PFSK-1 (cell line): ENCODE measurements around the gene CHD3.

ENCODE experiments used
- FOXP2 ChIP-seq: optimal IDR thresholded peaks from 2 replicates; pipeline ENCODE3; 2011; ENCODE audit warnings: borderline replicate concordance, control low read depth, inconsistent platforms; ENCODE audit not compliant: insufficient read depth; ENCODE audit errors: extremely low read length, extremely low read depth
- POLR2AphosphoS5 ChIP-seq: IDR thresholded peaks from 2 replicates; pipeline ENCODE4 v1.6.1; 2012; ENCODE audit warnings: low read depth, mild to moderate bottlenecking, control low read depth, low read length, moderate library complexity
- REST ChIP-seq, 2 experiments: IDR thresholded peaks; 2 replicates each; pipeline versions ENCODE4 v1.6.1 to v1.8.0; 2011 to 2012; ENCODE audit warnings: low read depth in 2 of 2, low read length in 2 of 2, control low read depth in 1 of 2, inconsistent platforms in 1 of 2, mild to moderate bottlenecking in 1 of 2, moderate library complexity in 1 of 2; ENCODE audit not compliant: insufficient read depth in 1 of 2
- SIN3A ChIP-seq: IDR thresholded peaks from 2 replicates; pipeline ENCODE4 v1.6.1; 2012; ENCODE audit warnings: mild to moderate bottlenecking, low read length, moderate library complexity, borderline replicate concordance; ENCODE audit not compliant: insufficient read depth
- TAF1 ChIP-seq: IDR thresholded peaks from 2 replicates; pipeline ENCODE4 v1.6.1; 2012; ENCODE audit warnings: low read length, control low read depth, borderline replicate concordance; ENCODE audit not compliant: insufficient read depth

The CHD3 gene

GRCh38 chr17:7889166-7889955 is 772 bp downstream of the CHD3 start:
- peak; percentile 89; the same call in 1 of the 2 replicates for TF ChIP-seq SIN3A
- peak; percentile 77 for TF ChIP-seq POLR2AphosphoS5
- TF ChIP-seq TAF1: no peak
- 0 out of 4 replicates have a peak, but pooled peaks of 1 of the 2 experiments have one; percentile 13 for TF ChIP-seq REST (IDR thresholded peaks at IDR 0.05; ENCODE audit: insufficient read depth in 1 of 2, low read depth in 2 of 2, low read length in 2 of 2)
- TF ChIP-seq FOXP2: peak; percentile 91

DNA sequence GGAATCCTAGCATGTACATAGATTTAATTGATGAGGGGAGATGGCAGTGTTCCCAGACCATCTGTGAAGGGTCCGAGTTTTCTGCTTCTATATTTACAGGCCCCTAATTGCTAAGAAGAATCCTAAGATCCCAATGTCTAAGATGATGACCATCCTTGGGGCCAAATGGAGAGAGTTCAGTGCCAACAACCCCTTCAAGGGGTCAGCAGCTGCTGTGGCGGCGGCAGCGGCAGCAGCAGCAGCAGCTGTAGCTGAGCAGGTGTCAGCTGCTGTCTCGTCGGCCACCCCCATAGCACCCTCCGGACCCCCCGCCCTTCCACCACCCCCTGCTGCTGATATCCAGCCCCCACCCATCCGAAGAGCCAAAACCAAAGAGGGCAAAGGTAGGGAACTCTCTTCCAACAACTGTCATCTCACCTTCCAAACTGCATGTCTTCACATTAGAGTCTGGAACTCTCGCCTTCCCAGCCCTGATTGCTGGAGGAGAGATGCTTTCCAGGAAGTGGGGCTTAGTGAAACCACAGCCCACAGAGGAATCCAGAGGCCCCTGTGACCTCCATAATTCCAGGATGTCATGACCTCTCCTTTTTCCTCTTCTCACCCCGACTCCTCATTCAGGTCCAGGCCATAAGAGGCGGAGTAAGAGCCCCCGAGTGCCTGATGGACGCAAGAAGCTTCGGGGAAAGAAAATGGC is 4.7 kb downstream of the CHD3 start:
- TF ChIP-seq REST (IDR thresholded peaks at IDR 0.05; ENCODE audit: insufficient read depth in 1 of 2, low read depth in 2 of 2, low read length in 2 of 2) (no peak), TAF1 (no peak), SIN3A (no peak), FOXP2 (no peak), POLR2AphosphoS5 (no peak)

GRCh38 chr17:7894226-7894625 is 5.6 kb downstream of the CHD3 start:
- TF ChIP-seq TAF1: no peak
- no peak for TF ChIP-seq POLR2AphosphoS5
- TF ChIP-seq REST (IDR thresholded peaks at IDR 0.05; ENCODE audit: insufficient read depth in 1 of 2, low read depth in 2 of 2, low read length in 2 of 2): no peak
- no peak for TF ChIP-seq FOXP2
- TF ChIP-seq SIN3A: no peak

DNA sequence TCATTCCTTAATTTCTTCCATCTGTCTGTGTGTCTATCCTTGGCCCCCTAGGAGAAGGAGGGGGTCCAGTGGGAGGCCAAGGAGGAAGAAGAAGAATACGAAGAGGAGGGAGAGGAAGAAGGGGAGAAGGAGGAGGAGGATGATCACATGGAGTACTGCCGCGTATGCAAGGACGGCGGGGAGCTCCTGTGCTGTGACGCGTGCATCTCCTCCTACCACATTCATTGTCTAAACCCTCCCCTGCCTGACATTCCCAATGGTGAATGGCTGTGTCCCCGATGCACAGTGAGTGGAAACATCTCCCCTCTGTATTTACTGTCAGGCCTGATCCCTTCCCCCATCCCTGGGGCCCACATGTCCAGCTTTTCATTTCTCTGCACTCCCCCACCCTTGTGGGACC is 6.3 kb downstream of the CHD3 start:
- no peak for TF ChIP-seq TAF1

DNA sequence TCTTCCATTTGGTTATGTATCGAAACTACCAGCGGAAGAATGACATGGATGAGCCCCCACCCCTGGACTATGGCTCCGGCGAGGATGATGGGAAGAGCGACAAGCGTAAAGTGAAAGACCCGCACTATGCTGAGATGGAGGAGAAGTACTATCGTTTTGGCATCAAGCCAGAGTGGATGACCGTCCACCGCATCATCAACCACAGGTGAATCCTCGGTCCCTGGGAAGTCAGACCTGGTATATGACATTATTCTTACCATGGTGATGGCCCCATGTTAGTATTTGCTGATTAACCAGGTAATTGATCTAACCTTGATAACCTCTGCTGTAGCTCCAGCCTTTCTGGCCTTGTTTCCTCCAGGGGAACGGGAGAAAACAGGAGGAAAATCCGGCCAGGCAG is 8.5 kb downstream of the CHD3 start:
- TF ChIP-seq TAF1 (no peak), FOXP2 (no peak)

DNA sequence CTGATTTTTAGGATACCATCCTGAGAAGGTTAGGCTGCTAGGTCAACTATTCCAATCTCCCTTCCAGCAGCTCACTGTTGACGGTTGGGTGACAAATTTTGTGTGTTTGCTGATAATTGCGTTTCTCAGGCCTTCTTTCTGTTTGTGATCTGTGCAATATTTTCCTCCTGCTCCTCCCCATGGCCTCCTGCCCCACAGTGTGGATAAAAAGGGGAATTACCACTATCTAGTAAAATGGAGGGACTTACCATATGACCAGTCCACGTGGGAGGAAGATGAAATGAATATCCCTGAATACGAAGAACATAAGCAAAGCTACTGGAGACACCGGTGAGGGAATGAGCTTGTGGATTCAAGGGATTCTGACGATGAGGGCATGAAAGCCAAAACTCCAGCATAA is 9.2 kb downstream of the CHD3 start:
- TF ChIP-seq REST (IDR thresholded peaks at IDR 0.05; ENCODE audit: insufficient read depth in 1 of 2, low read depth in 2 of 2, low read length in 2 of 2): no peak
- no peak for TF ChIP-seq FOXP2
- no peak for TF ChIP-seq SIN3A
- TF ChIP-seq TAF1: no peak
- TF ChIP-seq POLR2AphosphoS5: no peak
